Immature natural killer cell (primary cell): ENCODE results near the gene ASXL2. TPM values are rescaled to one million over a fixed set of nuclear protein-coding genes. Genes with fewer than 3 reads are reported as not detected.
"Not testable (repeated sequence)": the region's sequence is repeated elsewhere in the genome, so short reads cannot be mapped to it uniquely, and the experiment has no call there.

Source experiments
- DNase-seq, 3 donors: peaks; one replicate each; pipeline ENCODE4 v3.0.0; 2022; ENCODE audit warnings: mixed read lengths in 1 of 3
- H3K27ac Mint-ChIP-seq, 6 donors: one replicate each; pipeline ENCODE4 v1.8.0; 2020; ENCODE audit warnings: mixed read lengths in 6 of 6, mild to moderate bottlenecking in 5 of 6, inconsistent platforms in 4 of 6, moderate library complexity in 3 of 6
- H3K27me3 Mint-ChIP-seq, 3 donors: one replicate each; pipeline ENCODE4 v1.8.0; 2020 to 2021; ENCODE audit warnings: low read depth in 3 of 3, mild to moderate bottlenecking in 3 of 3, mixed read lengths in 3 of 3, moderate library complexity in 3 of 3, inconsistent platforms in 1 of 3
- H3K36me3 Mint-ChIP-seq, 3 donors: one replicate each; pipeline ENCODE4 v1.8.0; 2020; ENCODE audit warnings: mixed read lengths in 3 of 3, inconsistent platforms in 2 of 3, mild to moderate bottlenecking in 2 of 3
- H3K4me1 Mint-ChIP-seq, 2 donors: one replicate each; pipeline ENCODE4 v1.8.0; 2020; ENCODE audit warnings: inconsistent platforms in 2 of 2, mild to moderate bottlenecking in 2 of 2, mixed read lengths in 2 of 2, moderate library complexity in 1 of 2
- H3K4me3 Mint-ChIP-seq, 5 donors: one replicate each; pipeline ENCODE4 v1.8.0; 2020; ENCODE audit warnings: mild to moderate bottlenecking in 5 of 5, mixed read lengths in 5 of 5, inconsistent platforms in 3 of 5, moderate library complexity in 3 of 5
- H3K9me3 Mint-ChIP-seq, 6 donors: one replicate each; pipeline ENCODE4 v1.8.0; 2020; ENCODE audit warnings: mild to moderate bottlenecking in 6 of 6, mixed read lengths in 6 of 6, inconsistent platforms in 4 of 6, moderate library complexity in 3 of 6
- polyA plus RNA-seq, 3 donors: library from polyadenylated mRNA; unstranded; fragments of 300-500 nt; fragmentation: Illumina TruSeq; gene quantifications; one replicate each; pipeline ENCODE4 v1.2.3, GENCODE V29; 2021

ASXL2 gene
- polyA plus RNA-seq: 10 to 100 TPM in 1 of 3 donors, 1 to 10 TPM in 2; 3.1 to 15.6 (median 4.7) TPM

DNA sequence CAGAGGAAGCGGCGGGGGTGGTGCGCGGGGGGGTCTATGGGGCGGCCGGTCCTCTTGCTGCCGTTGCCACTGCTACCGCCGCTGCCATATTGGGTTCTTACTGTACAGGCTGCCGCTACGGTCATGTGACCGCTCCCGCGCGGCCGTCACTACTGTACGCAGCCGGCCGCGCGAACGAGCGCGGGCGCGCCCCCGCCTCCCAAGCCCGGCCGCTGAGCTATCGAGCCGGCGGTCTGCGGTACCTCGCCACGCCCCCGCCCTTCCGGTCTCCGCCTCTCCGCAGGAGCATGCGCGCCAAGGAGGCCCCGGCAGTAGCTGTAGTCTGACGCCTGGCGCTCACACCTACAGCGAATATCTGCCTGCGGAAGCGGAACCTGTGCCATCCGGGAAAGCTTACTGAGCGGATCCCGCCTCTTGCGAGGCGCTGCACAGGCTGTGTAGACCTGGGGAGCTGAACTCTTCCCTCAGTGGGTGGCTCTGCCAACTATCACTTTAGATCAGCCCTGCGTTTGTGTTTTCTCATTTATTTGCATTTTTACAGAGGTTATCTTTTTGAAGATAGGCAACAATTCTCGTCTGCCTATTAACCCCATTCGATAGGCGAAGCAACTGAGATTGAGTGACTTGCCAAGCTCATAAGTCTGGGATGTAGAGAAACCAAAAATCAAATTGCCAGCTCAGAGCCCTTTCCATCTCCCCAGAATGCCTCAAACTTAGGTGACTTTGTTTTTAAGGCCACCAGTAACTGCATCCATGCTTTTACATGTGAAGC is at the start of gene ASXL2:
Gene ASXL2, minus strand, starts transcription at position 127 of the 772 bp plus-strand sequence. CDS start 265 bp downstream, outside the sequence.
- peaks cover 30 to 38% of the 10 kb centered on the region in 2 donors for H3K4me1 Mint-ChIP-seq

DNA sequence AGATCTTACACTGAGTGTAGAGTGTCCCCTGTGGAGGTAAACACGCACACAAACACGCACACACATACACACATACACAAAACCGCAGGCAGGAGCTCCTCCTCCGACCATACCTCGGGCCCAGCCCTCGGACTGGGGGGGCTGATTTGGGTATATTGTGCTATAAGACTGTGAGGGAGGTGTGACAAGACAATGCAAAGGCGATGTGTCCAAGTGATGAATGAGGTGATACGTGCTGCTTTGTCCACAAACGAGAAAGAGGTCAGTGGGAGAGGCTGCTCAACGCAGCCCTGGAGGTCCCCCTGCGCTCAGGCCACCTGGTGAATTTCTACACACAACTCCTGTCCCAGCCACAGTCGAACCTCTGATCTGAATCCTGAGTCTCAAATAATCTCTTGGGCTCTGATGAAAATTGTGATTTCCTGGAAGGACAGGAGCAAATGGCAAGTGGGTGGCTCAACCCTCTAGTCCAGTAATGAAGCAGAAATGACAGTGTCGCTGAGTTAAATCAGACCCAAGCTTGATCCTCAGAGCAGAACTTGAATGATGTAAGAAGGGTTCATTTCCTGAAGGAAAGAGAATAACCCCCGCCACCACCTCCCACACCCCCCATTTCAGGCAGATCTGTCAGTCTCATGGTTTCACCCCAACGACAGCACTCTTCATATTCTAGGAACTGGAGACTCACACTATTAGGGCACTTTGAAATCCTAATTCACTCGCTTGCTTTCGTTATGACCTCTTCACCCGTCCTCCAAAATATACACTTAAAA is 48.9 kb upstream of the ASXL2 start:
- H3K27ac Mint-ChIP-seq: no peak overlapping the region
- no peaks in the 10 kb centered on the region for H3K9me3 Mint-ChIP-seq
- peaks cover 8 to 11% (median 9%) of the 10 kb centered on the region in 3 donors for H3K36me3 Mint-ChIP-seq
- no peak for DNase-seq
- H3K4me3 Mint-ChIP-seq: no peak overlapping the region
- no peaks in the 10 kb centered on the region for H3K4me1 Mint-ChIP-seq
- peaks cover 0 to 4% (median 0%) of the 10 kb centered on the region in 3 donors for H3K27me3 Mint-ChIP-seq

More for the DNA sequence above, at the start of gene ASXL2:
- peak; percentile 97 to 98 (median 98) for DNase-seq
- Mint-ChIP-seq H3K4me3 (peak within 1 kb of the TSS; percentile 92 to 99 (median 98)), H3K27me3 (peaks cover 5 to 19% (median 11%) of the 10 kb centered on the region in 3 donors), H3K9me3 (no peaks in the 10 kb centered on the region), H3K36me3 (no peaks in the 10 kb centered on the region), H3K27ac (peak within 1 kb of the TSS; percentile 96 to 99 (median 97))

DNA sequence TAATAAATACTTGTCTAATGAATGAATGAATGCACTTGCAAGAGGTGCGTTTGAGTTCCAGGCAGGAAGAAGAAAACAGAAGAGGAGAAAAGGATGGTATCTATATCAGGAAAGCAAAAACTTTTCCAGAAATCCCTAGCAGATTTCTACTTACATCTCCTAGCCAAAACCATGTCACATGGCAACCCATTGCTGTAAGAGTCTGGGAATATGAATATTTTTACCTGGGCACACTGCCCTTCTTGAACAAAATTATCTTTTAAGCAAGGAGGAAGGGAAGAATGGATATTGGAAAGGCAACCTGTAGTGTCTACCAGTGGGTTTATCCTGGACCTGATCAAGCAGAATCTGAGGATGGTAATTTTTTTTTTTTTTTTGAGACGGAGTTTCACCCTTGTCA is 44.2 kb upstream of the ASXL2 start:
- Mint-ChIP-seq H3K27me3 (peaks cover 0 to 7% (median 3%) of the 10 kb centered on the region in 3 donors), H3K4me1 (no peaks in the 10 kb centered on the region), H3K27ac (no peak overlapping the region), H3K4me3 (no peak overlapping the region), H3K36me3 (peaks cover 1 to 3% (median 3%) of the 10 kb centered on the region in 3 donors), H3K9me3 (no peaks in the 10 kb centered on the region)
- no peak for DNase-seq

DNA sequence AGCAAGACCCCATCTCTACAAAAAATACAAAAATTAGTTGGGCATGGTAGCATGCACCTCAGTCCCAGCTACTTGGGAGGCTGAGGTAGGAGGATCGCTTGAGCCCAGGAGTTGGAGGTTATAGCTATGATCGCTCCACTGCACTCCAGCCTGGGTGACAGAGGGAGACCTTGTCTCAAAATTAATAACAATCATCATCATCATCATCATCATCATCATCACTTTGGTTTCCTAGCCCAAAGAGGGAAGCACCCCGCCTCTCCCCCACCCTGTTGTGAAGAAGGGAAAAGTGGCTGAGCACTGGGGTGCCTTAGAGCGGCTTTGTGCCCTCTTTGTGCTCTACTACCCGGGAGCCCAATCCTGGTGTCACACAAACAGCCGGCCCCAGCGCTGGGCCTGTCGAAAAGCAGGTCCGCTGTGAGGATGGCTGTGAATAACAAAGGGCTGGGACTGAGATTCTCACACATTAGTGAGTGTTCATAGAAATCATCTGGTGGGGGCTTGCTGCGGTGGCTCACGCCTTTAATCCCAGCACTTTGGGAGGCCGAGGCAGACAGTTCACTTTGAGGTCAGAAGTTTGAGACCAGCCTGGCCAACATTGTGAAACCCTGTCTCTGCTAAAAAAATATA is 42.6 kb upstream of the ASXL2 start:
- no peaks in the 10 kb centered on the region for H3K36me3 Mint-ChIP-seq
- H3K9me3 Mint-ChIP-seq: no peaks in the 10 kb centered on the region
- H3K4me3 Mint-ChIP-seq: no peak overlapping the region
- no peak overlapping the region for H3K27ac Mint-ChIP-seq
- H3K4me1 Mint-ChIP-seq: peaks cover 9 to 11% of the 10 kb centered on the region in 2 donors
- peaks cover 0 to 7% (median 3%) of the 10 kb centered on the region in 3 donors for H3K27me3 Mint-ChIP-seq
- no peak for DNase-seq

DNA sequence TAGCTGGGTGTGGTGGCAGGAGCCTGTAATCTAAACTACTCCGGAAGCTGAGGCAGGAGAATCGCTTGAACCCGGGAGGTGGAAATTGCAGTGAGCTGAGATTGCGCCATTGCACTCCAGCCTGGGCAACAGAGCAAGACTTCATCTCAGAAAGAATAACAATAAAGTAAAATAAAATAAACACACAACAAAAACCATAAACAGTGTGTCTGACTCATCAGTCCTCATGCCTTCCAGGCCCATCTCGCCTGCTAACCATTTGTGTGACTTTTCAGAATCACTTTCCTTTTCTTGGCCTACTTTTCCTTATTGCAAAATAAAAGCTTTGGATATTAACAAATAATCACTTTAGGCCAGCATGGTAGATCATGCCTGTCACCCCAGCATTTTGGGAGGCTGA is 42.0 kb upstream of the ASXL2 start:
- no peak overlapping the region for H3K27ac Mint-ChIP-seq
- no peak overlapping the region for H3K4me3 Mint-ChIP-seq
- no peaks in the 10 kb centered on the region for H3K9me3 Mint-ChIP-seq
- peaks cover 0 to 7% (median 3%) of the 10 kb centered on the region in 3 donors for H3K27me3 Mint-ChIP-seq
- DNase-seq: no peak
- H3K36me3 Mint-ChIP-seq: no peaks in the 10 kb centered on the region
- peaks cover 11 to 14% of the 10 kb centered on the region in 2 donors for H3K4me1 Mint-ChIP-seq

DNA sequence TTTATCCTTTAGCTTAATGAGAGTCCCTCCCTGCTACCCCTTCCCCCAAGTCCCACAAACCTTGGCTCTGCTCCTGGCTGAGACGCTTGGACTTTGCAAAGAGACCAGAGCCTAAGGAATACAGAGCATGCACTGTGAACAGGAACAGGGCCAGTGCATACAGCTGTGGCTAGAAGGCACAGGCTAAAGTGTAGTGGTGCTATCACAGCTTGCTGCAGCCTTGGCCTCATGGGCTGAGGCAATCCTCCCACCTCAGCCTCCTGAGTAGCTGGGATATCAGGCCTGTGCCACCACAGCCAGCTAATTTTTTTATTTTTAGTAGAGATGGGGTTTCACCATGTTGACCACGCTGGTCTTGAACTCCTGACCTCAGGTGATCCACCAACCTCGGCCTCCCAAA is 39.5 kb upstream of the ASXL2 start:
- Mint-ChIP-seq H3K4me3 (no peak overlapping the region), H3K4me1 (peaks cover 11 to 14% of the 10 kb centered on the region in 2 donors), H3K36me3 (no peaks in the 10 kb centered on the region), H3K27me3 (peaks cover 0 to 6% (median 3%) of the 10 kb centered on the region in 3 donors), H3K9me3 (no peaks in the 10 kb centered on the region), H3K27ac (no peak overlapping the region)
- no peak for DNase-seq

DNA sequence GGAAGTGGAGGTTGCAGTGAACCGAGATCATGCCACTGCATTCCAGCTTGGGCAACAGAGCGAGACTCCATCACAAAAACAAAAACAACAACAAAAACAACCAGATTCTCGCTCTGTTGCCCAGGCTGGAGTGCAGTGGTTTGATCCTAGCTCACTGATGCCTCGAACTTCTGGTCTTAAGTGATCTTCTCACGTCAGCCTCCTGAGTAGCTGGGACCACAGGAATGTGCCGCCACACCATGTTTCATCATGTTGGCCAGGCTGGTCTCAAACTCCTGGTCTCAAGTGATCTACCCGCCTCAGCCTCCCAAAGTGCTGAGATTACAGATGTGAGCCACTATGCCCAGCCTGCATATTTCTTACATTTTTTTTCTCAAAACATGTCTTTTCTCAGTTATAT is 39.1 kb upstream of the ASXL2 start:
- peaks cover 11 to 14% of the 10 kb centered on the region in 2 donors for H3K4me1 Mint-ChIP-seq
- not testable (repeated sequence) for DNase-seq, H3K27me3 Mint-ChIP-seq, H3K36me3 Mint-ChIP-seq, H3K27ac Mint-ChIP-seq, H3K4me3 Mint-ChIP-seq, H3K9me3 Mint-ChIP-seq

DNA sequence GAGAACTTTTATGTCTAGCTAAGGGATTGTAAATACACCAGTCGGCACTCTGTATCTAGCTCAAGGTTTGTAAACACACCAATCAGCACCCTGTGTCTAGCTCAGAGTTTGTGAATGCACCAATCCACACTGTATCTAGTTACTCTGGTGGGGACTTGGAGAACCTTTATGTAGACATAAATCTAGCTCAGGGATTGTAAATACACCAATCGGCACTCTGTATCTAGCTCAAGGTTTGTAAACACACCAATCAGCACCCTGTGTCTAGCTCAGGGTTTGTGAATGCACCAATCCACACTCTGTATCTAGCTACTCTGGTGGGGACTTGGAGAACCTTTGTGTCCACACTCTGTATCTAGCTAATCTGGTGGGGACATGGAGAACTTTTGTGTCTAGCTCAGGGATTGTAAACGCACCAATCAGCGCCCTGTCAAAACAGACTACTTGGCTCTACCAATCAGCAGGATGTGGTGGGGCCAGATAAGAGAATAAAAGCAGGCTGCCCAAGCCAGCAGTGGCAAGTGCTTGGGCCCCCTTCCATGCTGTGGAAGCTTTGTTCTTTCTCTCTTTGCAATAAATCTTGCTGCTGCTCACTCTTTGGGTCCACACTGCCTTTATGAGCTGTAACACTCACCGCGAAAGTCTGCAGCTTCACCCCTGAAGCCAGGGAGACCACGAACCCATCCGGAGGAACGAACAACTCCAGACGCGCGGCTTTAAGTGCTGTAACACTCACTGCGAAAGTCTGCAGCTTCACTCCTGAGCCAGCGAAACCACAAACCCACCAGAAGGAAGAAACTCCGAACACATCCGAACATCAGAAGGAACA is 37.9 kb upstream of the ASXL2 start:
- H3K36me3 Mint-ChIP-seq, H3K9me3 Mint-ChIP-seq, H3K27me3 Mint-ChIP-seq: not testable (repeated sequence)
- peak overlapping the region; percentile 10 to 85 (median 39) for H3K27ac Mint-ChIP-seq
- DNase-seq: peak; percentile 52 to 57 (median 56)
- H3K4me3 Mint-ChIP-seq: peak overlapping the region; percentile 74 to 89 (median 83)
- H3K4me1 Mint-ChIP-seq: peaks cover 11 to 14% of the 10 kb centered on the region in 2 donors

DNA sequence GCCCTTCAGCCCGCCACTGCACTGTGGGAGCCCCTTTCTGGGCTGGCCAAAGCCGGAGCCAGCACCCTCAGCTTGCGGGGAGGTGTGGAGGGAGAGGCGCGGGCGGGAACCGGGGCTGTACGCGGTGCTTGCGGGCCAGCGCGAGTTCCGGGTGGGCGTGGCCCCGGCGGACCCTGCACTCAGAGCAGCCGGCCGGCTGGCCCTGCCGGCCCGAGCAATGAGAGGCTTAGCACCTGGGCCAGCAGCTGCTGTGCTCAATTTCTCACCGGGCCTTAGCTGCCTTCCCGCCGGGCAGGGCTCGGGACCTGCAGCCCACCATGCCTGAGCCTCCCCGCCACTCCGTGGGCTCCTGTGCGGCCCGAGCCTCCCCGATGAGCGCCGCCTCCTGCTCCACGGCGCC is 37.1 kb upstream of the ASXL2 start:
- not testable (repeated sequence) for H3K27ac Mint-ChIP-seq, H3K4me3 Mint-ChIP-seq, H3K27me3 Mint-ChIP-seq, H3K9me3 Mint-ChIP-seq, DNase-seq, H3K36me3 Mint-ChIP-seq
- peaks cover 11 to 14% of the 10 kb centered on the region in 2 donors for H3K4me1 Mint-ChIP-seq

DNA sequence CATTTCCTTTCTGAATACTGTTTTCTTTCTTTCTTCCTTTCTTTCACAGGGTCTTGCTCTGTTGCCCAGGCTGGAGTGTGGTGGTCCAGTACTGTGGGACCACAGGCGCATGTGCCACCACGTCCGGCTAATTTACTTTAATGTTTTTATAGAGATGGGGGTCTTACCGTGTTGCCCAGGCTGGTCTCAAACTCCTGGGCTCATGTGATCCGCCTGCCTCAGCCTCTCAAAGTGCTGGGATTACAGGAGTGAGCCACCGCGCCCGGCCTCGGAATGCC is 35.3 kb upstream of the ASXL2 start:
- DNase-seq, H3K4me3 Mint-ChIP-seq, H3K27me3 Mint-ChIP-seq, H3K27ac Mint-ChIP-seq, H3K9me3 Mint-ChIP-seq, H3K36me3 Mint-ChIP-seq: not testable (repeated sequence)
- peaks cover 11 to 14% of the 10 kb centered on the region in 2 donors for H3K4me1 Mint-ChIP-seq

DNA sequence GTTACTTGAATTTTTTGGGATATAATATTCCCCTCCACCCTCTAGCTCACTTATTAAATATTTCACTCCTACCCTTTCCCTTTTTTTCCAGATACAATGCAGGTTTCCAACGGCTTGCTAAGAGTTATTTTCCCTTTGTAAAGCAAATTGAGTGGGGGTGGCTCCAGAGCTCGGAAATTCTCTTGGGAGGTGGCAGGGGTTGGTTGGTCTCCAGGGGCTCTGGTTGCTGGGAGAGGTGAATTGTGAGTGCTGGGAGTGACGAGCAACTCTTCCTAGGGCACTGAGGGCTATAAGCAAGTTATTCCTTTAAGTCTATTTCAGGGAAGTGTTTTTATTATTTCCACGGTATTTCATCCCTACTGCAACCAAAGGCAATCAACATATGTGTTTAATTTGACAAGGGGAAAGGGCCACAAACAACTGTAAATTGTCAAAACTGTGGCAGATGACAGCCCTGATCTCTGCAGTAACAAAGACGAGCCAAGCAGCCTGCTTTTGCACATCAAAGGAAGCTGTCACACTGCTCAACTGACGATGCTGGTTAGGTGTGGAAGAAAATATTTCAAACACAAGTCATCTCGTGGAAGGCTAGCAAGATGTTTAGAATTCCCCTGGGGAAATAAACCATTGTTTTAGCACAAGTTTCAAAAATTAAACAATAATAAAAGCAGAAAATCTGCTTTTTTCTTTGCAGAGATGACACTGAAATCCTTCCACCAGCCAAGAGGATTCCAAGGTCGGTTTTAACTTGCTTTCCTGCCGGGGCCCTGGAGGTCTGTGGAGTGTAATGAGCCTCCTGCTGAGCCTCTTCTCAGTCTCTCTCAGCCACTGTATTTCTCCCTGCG is 34.8 kb upstream of the ASXL2 start:
- H3K27me3 Mint-ChIP-seq: peaks cover 0 to 4% (median 2%) of the 10 kb centered on the region in 3 donors
- H3K36me3 Mint-ChIP-seq: no peaks in the 10 kb centered on the region
- no peak overlapping the region for H3K4me3 Mint-ChIP-seq
- H3K27ac Mint-ChIP-seq: no peak overlapping the region
- DNase-seq: no peak
- H3K4me1 Mint-ChIP-seq: peaks cover 11 to 14% of the 10 kb centered on the region in 2 donors
- H3K9me3 Mint-ChIP-seq: no peaks in the 10 kb centered on the region

DNA sequence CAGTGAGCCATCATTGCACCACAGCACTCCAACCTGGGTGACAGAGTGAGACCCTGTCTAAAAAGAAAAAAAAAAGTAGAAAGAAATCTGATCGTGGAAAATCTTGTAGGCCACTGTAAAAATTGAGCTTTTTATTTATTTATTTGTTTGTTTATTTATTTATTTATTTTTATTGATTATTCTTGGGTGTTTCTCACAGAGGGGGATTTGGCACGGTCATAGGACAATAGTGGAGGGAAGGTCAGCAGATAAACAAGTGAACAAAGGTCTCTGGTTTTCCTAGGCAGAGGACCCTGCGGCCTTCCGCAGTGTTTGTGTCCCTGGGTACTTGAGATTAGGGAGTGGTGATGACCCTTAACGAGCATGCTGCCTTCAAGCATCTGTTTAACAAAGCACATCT is 31.3 kb upstream of the ASXL2 start:
- not testable (repeated sequence) for H3K36me3 Mint-ChIP-seq, DNase-seq, H3K27ac Mint-ChIP-seq, H3K4me3 Mint-ChIP-seq, H3K4me1 Mint-ChIP-seq, H3K9me3 Mint-ChIP-seq, H3K27me3 Mint-ChIP-seq

DNA sequence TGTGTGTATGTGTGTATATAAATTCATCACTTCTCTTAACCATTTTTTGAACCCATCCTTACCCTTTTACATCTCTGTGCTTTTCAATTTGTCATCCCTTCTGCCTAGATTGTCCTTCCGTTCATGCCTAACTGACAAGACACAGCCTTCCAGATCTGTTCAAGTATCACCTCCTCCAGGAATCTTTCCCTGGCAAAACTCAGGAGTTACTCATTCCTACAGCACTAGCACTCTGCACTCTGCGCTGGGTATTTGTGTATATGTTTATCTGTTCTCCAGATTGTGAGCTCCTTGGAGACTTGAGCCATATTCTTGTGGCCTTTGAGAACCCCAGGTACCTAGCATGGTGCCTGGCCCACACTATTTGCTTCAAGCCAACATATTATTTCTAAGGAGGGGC is 26.8 kb upstream of the ASXL2 start:
- Mint-ChIP-seq H3K27ac (no peak overlapping the region), H3K9me3 (no peaks in the 10 kb centered on the region), H3K4me1 (no peaks in the 10 kb centered on the region), H3K27me3 (peaks cover 0 to 4% (median 1%) of the 10 kb centered on the region in 3 donors), H3K36me3 (no peaks in the 10 kb centered on the region), H3K4me3 (no peak overlapping the region)
- no peak for DNase-seq
